ENCODE measurements around the gene EIF2S2.
"Not testable (repeated sequence)": the region's sequence is repeated elsewhere in the genome, so short reads cannot be mapped to it uniquely, and the experiment has no call there.

EIF2S2 gene

DNA sequence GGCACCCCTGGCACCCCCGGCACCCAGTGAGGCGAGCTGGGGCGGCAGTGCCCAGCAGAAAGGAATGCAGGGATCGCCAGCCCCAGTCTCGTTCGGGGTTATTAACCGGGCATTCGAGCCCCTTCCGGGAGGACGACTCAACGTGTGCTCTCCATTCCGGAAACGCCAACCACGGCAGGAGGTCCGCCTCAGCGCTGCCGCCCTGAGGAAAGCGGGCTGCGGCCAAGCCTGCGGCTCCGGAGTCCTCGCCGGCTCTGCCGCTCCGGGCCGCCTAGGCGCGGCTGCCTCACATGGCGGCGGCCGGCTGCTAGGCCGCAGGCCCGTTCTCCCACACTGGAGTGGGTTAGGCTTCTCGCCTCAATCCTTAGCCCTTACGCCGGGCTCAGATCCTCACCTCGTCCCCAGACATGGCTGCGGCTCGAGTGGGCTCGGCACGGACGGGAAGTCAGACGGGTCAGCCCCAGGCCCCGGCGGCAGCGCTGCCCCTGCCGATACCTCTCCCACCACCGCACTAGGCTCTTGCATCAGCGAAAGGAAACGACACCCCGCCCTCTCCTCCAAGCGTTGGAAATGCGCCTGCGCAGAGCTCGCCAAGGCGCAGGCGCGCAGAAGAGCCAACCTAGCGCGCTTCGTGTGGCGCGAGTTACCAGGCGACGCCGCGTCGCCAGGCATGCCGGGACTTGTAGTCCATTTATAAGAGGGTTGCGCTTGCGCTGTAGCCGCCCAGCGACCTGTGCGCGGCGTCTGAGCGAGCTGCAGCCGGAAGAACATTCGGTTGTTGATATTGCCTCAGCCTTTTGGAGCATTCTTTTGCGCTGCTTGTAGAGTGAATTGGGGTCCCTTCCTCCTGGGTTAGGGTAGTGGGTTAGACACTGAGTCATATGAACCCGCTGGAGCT, at the start of gene EIF2S2 (continued):
- no peak for TF ChIP-seq ZNF571 (tag by site-specific recombination; IDR thresholded peaks at IDR 0.05)

DNA sequence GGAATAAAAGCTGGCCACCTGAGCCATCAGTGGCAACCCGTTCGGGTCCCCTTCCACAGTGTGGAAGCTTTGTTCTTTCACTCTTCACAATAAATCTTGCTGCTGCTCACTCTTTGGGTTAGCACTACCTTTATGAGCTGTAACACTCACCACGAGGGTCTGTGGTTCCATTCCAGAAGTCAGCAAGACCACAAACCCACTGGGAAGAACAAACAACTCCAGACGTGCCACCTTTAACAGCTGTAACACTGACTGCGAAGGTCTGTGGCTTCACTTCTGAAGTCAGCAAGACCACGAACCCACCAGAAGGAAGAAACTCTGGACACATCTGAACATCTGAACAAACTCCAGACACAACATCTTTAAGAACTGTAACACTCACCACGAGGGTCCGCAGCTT, 45.7 kb upstream of the EIF2S2 start:
- H3K36me3 ChIP-seq (ENCODE audit: control insufficient read depth in 2 of 2, insufficient read depth in 1 of 2, low read length in 2 of 2); POLR2A ChIA-PET; H3K4me3 ChIP-seq (ENCODE audit: low read depth, low read length); H3K9me3 ChIP-seq (ENCODE audit: control insufficient read depth, insufficient read depth, low read depth, low read length); H3K4me1 ChIP-seq (ENCODE audit: control insufficient read depth, insufficient read depth, low read length); CTCF ChIA-PET; H3K27ac ChIP-seq (ENCODE audit: extremely low read depth, low read depth, low read length): not testable (repeated sequence)

DNA sequence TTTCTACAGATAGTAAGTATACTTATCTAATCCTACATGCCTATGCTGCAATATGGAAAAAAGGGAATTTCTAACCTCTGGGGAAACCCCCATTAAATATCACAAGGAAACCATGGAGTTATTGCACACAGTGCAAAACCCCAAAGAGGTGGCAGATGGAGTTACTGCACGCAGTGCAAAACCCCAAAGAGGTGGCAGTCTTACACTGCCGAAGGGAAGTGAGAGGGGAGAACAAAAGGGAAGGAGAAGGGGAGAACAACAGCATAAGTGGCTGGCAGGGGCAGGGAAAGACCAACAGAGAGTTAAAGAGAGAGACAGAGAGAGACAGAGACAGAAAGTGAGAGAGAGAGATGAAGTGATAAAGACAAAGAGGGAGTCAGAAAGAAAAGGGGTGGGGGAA, 43.8 kb upstream of the EIF2S2 start:
- Histone ChIP-seq H3K36me3 (ENCODE audit: control insufficient read depth in 2 of 2, insufficient read depth in 1 of 2, low read length in 2 of 2) (no peaks in the 10 kb centered on the region), H3K4me3 (ENCODE audit: low read depth, low read length) (no peak overlapping the region), H3K9me3 (ENCODE audit: control insufficient read depth, insufficient read depth, low read depth, low read length) (no peaks in the 10 kb centered on the region), H3K27ac (ENCODE audit: extremely low read depth, low read depth, low read length) (no peak overlapping the region), H3K4me1 (ENCODE audit: control insufficient read depth, insufficient read depth, low read length) (no peaks in the 10 kb centered on the region)
- ChIA-PET POLR2A (no interaction called here), CTCF (no interaction called here)
- TF ChIP-seq ZBTB21 (tag by site-specific recombination; IDR thresholded peaks at IDR 0.05) = no peak
- TF ChIP-seq ZNF548 (tag by site-specific recombination; IDR thresholded peaks at IDR 0.05) = no peak
- no peak for TF ChIP-seq ZBTB7A (tag by site-specific recombination; IDR thresholded peaks at IDR 0.05; ENCODE audit: low read depth)
- no peak for TF ChIP-seq ZNF747 (tag by site-specific recombination; IDR thresholded peaks at IDR 0.05)
- TF ChIP-seq ZNF2 (tag by site-specific recombination; IDR thresholded peaks at IDR 0.05) = no peak
- TF ChIP-seq, protein P1, sequence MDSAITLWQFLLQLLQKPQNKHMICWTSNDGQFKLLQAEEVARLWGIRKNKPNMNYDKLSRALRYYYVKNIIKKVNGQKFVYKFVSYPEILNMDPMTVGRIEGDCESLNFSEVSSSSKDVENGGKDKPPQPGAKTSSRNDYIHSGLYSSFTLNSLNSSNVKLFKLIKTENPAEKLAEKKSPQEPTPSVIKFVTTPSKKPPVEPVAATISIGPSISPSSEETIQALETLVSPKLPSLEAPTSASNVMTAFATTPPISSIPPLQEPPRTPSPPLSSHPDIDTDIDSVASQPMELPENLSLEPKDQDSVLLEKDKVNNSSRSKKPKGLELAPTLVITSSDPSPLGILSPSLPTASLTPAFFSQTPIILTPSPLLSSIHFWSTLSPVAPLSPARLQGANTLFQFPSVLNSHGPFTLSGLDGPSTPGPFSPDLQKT (IDR thresholded peaks at IDR 0.05; ENCODE audit: borderline replicate concordance, low read depth, low read length) = no peak
- TF ChIP-seq, protein P2, sequence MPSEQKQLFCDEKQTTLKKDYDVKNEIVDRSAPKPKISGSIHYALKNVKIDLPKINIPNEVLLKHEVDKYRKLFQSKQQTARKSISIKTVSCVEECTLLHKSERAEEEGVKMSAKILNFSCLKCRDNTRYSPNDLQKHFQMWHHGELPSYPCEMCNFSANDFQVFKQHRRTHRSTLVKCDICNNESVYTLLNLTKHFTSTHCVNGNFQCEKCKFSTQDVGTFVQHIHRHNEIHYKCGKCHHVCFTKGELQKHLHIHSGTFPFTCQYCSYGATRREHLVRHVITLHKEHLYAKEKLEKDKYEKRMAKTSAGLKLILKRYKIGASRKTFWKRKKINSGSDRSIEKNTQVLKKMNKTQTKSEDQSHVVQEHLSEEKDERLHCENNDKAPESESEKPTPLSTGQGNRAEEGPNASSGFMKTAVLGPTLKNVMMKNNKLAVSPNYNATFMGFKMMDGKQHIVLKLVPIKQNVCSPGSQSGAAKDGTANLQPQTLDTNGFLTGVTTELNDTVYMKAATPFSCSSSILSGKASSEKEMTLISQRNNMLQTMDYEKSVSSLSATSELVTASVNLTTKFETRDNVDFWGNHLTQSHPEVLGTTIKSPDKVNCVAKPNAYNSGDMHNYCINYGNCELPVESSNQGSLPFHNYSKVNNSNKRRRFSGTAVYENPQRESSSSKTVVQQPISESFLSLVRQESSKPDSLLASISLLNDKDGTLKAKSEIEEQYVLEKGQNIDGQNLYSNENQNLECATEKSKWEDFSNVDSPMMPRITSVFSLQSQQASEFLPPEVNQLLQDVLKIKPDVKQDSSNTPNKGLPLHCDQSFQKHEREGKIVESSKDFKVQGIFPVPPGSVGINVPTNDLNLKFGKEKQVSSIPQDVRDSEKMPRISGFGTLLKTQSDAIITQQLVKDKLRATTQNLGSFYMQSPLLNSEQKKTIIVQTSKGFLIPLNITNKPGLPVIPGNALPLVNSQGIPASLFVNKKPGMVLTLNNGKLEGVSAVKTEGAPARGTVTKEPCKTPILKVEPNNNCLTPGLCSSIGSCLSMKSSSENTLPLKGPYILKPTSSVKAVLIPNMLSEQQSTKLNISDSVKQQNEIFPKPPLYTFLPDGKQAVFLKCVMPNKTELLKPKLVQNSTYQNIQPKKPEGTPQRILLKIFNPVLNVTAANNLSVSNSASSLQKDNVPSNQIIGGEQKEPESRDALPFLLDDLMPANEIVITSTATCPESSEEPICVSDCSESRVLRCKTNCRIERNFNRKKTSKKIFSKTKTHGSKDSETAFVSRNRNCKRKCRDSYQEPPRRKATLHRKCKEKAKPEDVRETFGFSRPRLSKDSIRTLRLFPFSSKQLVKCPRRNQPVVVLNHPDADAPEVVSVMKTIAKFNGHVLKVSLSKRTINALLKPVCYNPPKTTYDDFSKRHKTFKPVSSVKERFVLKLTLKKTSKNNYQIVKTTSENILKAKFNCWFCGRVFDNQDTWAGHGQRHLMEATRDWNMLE (tag by site-specific recombination; conservative IDR thresholded peaks at IDR 0.05; ENCODE audit: low read depth) = no peak
- TF ChIP-seq ZNF211 (tag by site-specific recombination; IDR thresholded peaks at IDR 0.05; ENCODE audit: low read depth) = no peak
- no peak for TF ChIP-seq ZNF785 (tag by site-specific recombination; IDR thresholded peaks at IDR 0.05)
- TF ChIP-seq, protein P3, sequence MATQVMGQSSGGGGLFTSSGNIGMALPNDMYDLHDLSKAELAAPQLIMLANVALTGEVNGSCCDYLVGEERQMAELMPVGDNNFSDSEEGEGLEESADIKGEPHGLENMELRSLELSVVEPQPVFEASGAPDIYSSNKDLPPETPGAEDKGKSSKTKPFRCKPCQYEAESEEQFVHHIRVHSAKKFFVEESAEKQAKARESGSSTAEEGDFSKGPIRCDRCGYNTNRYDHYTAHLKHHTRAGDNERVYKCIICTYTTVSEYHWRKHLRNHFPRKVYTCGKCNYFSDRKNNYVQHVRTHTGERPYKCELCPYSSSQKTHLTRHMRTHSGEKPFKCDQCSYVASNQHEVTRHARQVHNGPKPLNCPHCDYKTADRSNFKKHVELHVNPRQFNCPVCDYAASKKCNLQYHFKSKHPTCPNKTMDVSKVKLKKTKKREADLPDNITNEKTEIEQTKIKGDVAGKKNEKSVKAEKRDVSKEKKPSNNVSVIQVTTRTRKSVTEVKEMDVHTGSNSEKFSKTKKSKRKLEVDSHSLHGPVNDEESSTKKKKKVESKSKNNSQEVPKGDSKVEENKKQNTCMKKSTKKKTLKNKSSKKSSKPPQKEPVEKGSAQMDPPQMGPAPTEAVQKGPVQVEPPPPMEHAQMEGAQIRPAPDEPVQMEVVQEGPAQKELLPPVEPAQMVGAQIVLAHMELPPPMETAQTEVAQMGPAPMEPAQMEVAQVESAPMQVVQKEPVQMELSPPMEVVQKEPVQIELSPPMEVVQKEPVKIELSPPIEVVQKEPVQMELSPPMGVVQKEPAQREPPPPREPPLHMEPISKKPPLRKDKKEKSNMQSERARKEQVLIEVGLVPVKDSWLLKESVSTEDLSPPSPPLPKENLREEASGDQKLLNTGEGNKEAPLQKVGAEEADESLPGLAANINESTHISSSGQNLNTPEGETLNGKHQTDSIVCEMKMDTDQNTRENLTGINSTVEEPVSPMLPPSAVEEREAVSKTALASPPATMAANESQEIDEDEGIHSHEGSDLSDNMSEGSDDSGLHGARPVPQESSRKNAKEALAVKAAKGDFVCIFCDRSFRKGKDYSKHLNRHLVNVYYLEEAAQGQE (tag by site-specific recombination; IDR thresholded peaks at IDR 0.05) = no peak
- no peak for TF ChIP-seq ZNF473 (tag by site-specific recombination; IDR thresholded peaks at IDR 0.05)
- TF ChIP-seq, protein P4, sequence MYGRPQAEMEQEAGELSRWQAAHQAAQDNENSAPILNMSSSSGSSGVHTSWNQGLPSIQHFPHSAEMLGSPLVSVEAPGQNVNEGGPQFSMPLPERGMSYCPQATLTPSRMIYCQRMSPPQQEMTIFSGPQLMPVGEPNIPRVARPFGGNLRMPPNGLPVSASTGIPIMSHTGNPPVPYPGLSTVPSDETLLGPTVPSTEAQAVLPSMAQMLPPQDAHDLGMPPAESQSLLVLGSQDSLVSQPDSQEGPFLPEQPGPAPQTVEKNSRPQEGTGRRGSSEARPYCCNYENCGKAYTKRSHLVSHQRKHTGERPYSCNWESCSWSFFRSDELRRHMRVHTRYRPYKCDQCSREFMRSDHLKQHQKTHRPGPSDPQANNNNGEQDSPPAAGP (tag by site-specific recombination; IDR thresholded peaks at IDR 0.05) = no peak
- TF ChIP-seq ZNF629 (tag by site-specific recombination; IDR thresholded peaks at IDR 0.05) = no peak
- no peak for TF ChIP-seq ZNF660 (tag by site-specific recombination; IDR thresholded peaks at IDR 0.05)

DNA sequence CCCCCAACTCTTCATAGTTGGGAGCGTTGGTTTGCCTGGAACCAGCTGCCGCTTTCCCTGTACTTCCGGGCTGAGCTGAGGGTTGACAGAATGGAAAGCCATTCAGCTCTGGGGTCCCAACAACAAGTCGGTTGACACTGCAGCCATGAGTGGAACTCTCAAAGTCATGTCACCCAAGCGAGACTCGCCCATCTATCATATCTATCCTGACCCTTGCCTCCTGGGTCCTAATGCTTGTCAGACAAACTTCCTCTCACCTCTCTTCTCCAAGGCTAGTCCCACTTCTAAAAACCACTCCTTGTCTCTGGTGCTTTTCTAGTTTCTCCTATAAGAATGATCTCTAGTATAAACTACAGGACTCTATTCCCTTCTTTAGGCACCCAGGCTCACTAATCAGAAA, 41.1 kb upstream of the EIF2S2 start:
- H3K27ac ChIP-seq (ENCODE audit: extremely low read depth, low read depth, low read length); H3K36me3 ChIP-seq (ENCODE audit: control insufficient read depth in 2 of 2, insufficient read depth in 1 of 2, low read length in 2 of 2); CTCF ChIA-PET; H3K4me1 ChIP-seq (ENCODE audit: control insufficient read depth, insufficient read depth, low read length); H3K4me3 ChIP-seq (ENCODE audit: low read depth, low read length); POLR2A ChIA-PET; H3K9me3 ChIP-seq (ENCODE audit: control insufficient read depth, insufficient read depth, low read depth, low read length): not testable (repeated sequence)

Data from HEK293 (cell line).